ENCODE measurements around the gene ALK.

DNA sequence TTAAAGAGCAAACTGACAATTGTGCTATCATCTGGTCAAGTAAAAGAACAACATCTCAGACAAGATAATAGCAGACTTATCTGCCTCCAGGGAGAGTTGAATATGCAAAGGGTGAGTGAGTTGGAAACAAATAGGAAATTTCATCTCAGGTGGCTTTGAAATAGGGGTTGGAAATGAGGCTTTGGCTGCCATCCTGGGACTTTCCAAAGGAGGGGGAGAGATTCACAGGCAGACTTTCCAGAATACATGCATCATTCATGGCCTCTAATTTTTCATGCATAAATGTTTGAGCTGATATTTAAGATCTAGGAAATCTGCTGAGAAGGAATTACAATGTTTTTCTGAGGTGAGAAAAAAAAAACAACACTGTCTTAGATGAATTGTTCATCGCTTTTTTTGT lies 300.5 kb downstream of the ALK start:
- TF ChIP-seq, protein P1, sequence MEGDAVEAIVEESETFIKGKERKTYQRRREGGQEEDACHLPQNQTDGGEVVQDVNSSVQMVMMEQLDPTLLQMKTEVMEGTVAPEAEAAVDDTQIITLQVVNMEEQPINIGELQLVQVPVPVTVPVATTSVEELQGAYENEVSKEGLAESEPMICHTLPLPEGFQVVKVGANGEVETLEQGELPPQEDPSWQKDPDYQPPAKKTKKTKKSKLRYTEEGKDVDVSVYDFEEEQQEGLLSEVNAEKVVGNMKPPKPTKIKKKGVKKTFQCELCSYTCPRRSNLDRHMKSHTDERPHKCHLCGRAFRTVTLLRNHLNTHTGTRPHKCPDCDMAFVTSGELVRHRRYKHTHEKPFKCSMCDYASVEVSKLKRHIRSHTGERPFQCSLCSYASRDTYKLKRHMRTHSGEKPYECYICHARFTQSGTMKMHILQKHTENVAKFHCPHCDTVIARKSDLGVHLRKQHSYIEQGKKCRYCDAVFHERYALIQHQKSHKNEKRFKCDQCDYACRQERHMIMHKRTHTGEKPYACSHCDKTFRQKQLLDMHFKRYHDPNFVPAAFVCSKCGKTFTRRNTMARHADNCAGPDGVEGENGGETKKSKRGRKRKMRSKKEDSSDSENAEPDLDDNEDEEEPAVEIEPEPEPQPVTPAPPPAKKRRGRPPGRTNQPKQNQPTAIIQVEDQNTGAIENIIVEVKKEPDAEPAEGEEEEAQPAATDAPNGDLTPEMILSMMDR (IDR thresholded peaks at IDR 0.05), result no peak
- TF ChIP-seq POLR2A (IDR thresholded peaks at IDR 0.05), result no peak
